Eye (tissue), 1 donor: Measurements from ENCODE around the gene CYP2J2.
"Not testable (repeated sequence)": the region's sequence is repeated elsewhere in the genome, so short reads cannot be mapped to it uniquely, and the experiment has no call there.

Experiments
- DNase-seq: peaks from one replicate; pipeline ENCODE4 v3.0.0-alpha.2; 2015

CYP2J2 gene

DNA sequence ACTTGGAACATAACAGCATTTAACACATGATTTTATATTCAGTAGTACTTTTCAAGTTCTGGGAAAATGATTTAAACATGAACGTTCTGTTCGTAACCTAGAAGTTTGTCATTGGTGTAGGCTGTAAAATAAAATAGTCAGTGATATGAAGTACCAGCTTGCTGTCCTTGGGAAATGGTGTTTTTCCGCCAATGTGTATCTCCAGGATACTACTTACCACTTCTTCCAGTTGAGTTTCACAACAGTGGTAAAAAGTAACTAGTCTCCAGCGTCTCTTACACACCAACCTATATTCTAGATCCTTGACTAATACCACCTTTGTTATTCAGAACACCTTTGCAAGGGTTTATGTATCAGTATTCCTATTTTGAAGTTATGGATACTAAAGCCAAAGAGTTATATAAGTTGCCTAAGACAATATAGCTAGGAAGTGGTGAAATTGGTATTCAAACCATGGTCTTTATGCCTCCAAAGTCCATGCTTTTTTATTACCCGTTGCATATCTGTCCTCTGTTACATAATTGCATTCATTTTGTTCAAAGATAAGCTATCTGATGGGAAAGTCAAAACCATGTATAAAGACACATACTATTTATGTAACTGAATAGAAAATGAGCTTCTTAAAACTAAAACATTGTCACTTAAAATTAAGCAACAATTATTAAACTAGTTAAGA, 68.8 kb downstream of the CYP2J2 start:
- DNase-seq = no peak

DNA sequence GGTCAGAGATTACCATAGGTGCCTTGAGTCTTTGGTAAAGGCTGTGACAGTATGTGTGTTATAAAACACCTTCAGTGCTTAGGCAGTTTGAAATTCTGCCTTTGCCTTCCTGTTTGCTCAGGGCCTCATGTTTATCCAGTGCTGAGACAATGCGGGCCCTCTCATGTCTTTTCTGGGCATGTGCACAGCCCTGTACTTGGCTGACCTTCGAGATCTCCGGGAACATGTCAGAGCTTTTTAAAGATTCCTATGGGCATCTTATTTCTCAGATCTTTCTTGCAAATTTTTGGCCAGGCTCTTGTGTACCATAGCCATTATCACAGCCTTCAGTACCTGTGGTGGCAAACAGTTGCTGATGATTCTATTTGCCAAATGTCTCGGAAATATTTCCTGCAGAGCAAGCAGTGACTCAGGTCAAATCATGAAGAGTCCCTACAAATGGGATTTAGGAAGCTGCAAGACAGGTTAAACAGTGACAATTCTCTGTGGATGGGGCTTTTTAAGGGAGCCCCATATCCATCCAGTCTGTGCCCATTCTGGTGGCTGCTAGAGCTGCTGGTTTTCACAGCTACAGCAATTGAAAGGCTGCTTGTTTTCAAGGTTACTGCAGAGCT, 69.7 kb downstream of the CYP2J2 start:
- no peak for DNase-seq

DNA sequence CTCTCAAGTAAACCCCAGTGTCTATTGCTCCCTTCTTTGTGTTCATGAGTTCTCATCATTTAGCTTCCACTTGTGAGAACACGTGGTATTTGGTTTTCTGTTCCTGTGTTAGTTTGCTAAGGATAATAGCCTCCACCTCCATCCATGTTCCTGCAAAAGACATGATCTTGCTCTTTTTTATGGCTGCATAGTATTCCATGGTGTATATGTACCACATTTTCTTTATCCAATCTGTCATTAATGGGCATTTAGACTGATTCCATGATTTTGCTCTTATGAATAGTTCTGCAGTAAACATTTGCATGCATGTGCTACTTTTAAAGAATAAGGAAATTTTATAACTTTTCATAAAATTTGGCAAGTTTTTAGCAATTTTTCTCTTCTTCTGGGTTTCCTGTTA, 71.3 kb downstream of the CYP2J2 start:
- not testable (repeated sequence) for DNase-seq

DNA sequence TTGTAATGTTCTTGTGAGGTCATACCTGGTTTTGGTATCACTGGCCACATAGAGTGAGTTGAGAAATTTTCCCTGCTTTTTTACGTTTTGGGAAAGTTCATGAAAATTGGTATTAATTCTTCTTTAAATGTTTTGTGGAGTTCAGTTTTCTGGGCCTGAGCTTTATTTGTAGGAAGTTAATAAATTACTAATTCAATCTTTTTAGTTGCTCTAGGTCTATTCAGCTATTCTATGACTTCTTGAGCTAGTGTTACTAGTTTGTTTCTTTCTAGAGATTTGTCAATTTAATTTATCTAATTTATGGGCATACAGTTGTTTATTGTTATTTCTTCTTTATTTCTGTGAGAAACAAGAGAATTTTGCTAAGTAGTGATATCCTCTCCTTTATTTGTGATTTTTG, 74.5 kb downstream of the CYP2J2 start:
- no peak for DNase-seq

DNA sequence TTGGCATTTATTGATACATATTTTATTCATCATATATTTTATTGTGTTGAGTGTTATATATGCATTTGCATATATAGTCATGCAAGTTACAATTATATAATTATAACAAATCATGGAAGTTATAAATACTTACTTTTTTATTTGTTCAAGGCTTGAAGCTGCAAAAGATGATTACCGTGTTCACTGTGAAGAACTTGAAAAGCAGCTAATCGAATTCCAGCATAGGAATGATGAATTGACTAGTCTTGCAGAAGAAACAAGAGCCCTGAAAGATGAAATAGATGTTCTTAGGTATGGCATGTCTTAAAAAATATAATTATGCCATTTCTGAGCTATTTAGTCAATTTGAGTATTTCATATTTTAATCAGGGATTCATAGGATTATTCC, 79.7 kb downstream of the CYP2J2 start:
- no peak for DNase-seq

DNA sequence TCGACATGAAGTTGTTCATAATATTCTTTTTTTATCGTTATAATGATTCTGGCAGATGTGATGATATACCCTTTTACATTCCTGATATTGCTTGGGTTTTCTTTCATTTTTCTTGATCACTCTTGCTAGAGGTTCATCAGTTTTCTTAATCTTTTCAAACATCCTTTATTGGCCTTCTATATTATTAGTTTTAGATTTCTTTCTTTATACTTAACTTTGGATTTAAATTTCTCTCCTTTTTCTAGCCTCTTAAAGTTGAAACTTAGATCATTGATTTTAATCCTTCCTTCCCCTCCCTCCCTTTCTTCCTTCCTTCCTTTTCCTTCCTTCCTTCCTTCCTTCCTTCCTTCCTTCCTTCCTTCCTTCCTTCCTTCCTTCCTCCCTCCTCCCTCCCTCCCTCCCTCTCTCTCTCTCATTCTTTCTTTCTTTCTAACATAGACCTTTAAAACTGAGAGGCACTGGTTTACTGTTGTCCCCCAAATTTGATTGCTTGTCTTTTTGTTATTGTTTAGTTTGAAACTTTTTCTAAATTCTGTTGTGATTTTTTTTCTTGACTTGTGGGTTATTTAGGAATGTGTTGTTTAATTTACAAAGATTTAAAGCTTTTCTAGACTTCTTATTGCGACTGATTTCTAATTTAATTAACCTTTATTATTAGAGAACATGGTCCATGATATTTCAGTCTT, 80.2 kb downstream of the CYP2J2 start:
- no peak for DNase-seq

DNA sequence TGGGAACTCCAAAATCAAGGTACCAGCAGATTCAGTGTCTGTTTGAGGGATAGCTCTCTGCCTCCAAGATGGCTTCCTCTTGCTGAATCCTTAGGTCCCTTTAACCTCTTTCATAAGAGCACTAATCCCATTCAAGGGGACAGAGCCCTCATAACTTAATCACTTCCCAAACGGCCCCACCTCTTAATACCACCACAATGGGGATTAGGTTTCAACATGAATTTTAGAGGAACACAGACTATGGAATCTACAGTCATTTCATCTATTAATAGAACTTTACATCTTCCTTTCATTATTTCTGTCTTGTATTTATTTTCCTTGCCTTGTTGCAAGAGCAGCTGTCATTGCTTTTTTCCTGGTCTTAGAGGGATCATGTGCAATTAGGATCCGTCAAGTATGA, 81.5 kb downstream of the CYP2J2 start:
- no peak for DNase-seq
